ENCODE data around the gene AP4S1.
"Not testable (repeated sequence)": the region's sequence is repeated elsewhere in the genome, so short reads cannot be mapped to it uniquely, and the experiment has no call there.

AP4S1 gene

GRCh38 chr14:31042893-31043292, 17.4 kb downstream of the AP4S1 start:
- not testable (repeated sequence) for DNase-seq (ENCODE audit: low read depth in 2 of 2)

- DNase-seq (ENCODE audit: low read depth in 2 of 2) = no peak
These were observed 17.9 kb downstream of the AP4S1 start for GRCh38 chr14:31043379-31043778.

DNA sequence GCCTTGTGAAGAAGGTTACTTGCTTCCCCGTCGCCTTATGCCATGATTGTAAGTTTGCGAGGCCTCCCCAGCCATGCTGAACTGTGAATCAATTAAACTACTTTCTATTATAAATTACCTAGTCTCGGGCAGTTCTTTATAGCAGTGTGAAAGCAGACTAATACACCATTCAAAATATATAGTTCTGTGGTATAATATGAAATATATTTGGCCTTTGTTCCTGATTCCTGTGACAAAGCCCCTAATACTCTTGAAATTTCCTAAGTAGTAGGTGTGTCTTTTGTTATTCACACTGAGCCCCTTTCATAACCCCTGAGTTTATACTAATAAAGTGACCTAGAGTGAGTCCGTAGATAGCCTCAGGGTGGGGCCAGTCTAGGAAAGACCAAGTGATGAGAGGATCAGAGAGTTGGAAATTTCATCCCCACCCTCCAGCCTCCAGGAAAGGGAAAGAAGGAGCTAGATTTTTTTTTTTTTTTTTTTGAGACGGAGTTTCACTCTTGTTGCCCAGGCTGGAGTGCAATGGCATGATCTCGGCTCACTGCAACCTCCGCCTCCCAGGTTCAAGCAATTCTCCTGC, 20.1 kb downstream of the AP4S1 start:
- DNase-seq (ENCODE audit: low read depth in 2 of 2) = no peak

- no peak for DNase-seq (ENCODE audit: low read depth in 2 of 2)
These were observed 22.1 kb downstream of the AP4S1 start for GRCh38 chr14:31047503-31047902.

GRCh38 chr14:31051023-31051422, 25.6 kb downstream of the AP4S1 start:
- DNase-seq (ENCODE audit: low read depth in 2 of 2) = no peak

DNA sequence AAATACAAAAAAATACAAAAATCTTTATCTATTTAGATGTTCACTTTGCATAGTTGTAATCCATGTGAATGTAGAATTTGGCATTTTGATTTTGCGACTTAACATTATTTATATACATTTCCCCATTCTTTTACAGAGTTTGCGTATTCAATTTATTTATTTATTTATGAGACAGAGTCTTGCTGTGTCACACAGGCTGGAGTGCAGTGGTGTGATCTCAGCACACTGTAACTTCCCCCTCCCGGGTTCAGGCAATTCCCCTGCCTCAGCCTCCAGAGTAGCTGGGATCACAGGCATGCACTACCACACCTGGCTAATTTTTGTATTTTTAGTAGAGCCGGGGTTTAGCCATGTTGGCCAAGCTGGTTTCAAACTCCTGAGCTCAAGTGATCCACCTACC, 26.1 kb downstream of the AP4S1 start:
- DNase-seq (ENCODE audit: low read depth in 2 of 2) = no peak

DNA sequence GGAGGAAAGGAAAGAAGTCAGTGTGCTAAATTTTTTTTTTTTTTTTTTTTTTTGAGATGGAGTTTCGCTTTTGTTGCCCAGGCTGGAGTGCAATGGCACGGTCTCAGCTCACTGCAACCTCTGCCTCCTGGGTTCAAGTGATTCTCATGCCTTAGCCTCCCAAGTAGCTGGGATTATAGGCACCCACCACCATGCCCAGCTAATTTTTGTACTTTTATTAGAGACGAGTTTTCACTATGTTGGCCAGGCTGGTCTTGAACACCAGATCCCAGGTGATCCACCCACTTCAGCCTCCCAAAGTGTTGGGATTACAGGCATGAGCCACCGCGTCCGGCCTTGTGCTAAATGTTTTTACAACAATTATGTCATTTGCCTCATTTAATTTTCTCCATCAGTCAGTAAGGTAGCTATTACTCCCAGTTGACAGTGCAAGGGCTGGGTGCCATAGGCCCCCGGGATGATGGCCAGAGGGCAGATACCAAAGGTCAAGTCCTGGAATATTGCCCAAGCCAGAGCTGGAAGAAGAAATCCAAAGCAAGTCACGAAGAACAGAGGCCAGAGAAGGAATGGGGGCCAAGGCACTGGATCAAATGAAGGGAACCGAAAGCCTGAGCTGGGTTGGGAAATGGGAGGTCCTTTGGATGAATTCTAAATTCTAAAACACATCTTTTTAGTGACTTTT, 27.6 kb downstream of the AP4S1 start:
- not testable (repeated sequence) for DNase-seq (ENCODE audit: low read depth in 2 of 2)

- no peak for DNase-seq (ENCODE audit: low read depth in 2 of 2)
These were observed 31.6 kb downstream of the AP4S1 start for GRCh38 chr14:31057035-31057434.

GRCh38 chr14:31057701-31058364, 32.4 kb downstream of the AP4S1 start:
- DNase-seq (ENCODE audit: low read depth in 2 of 2) = no peak

GRCh38 chr14:31059152-31059924, 33.9 kb downstream of the AP4S1 start:
- peak; percentile 54 to 56 for DNase-seq (ENCODE audit: low read depth in 2 of 2)

GRCh38 chr14:31060253-31060875, 34.9 kb downstream of the AP4S1 start:
- no peak for DNase-seq (ENCODE audit: low read depth in 2 of 2)

DNA sequence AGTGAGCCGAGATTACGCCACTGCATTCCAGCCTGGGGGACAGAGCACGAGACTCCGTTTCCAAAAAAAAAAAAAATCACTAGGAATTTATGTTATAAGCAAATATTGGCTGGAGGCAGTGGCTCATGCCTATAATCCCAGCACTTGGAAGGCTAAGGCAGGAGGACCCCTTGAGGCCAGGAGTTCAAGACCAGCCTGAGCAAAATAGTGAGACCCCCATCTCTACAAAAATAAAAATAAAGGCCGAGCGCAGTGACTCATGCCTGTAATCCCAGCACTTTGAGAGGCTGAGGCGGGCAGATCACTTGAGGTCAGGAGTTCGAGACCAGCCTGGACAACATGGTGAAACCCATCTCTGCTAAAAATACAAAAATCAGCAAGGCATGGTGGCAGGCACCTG, 37.5 kb downstream of the AP4S1 start:
- not testable (repeated sequence) for DNase-seq (ENCODE audit: low read depth in 2 of 2)

DNA sequence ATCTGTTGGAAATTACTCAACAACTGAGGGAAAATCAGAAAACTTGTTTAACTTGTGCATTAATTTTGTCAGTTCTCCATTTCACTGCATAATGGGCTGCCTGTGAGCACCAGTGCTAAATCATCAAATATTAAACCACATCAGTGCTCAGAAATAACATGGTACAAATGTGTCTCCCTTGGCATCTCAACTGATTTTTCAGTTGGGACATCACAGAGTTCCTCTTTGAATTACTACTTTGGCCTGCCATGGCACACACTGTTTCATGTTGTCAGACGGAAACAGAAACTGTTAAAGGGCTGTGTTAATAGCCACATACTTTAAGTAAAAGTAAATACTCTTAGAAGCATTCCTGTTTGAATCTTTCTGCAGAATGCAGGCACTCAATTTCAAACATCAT, 42.8 kb downstream of the AP4S1 start:
- DNase-seq (ENCODE audit: low read depth in 2 of 2) = no peak

DNA sequence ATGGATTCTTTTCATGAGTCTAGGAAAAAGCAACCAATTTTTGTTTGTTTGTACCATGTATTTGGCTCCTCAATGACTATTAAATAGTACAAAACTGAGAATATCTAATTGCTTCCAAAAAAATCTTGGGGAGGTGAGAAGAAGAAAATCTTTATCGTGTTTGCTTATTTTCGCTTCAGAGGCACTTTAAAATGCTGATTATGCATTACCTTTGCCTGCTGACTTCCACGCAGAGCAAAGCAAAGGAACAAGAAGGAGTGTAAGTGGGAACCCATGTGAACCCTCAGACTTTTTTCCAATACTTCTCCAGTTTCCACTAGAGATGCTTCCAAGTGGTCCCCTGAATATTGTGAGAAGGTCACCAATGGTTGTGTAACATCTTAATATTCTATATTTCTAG, 43.9 kb downstream of the AP4S1 start:
- no peak for DNase-seq (ENCODE audit: low read depth in 2 of 2)

DNA sequence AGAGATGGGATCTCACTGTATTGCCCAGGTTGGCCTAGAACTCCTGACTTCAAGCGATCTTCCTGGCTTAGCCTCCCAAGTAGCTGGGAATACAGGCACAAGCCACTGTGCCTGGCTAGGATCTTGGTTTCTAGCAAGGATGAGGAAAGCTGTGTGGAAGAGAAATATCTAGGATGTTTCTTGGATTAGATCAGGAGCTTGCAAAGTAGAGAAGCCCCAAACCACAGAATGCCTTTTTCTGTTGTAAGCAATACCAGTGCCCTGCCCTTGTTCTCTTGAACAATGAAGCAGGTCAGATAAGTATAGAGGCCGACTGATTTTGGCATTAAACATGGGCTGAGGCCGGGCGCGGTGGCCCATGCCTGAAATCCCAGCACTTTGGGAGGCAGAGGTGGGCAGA, 45.0 kb downstream of the AP4S1 start:
- peak; percentile 84 to 86 for DNase-seq (ENCODE audit: low read depth in 2 of 2)

- DNase-seq (ENCODE audit: low read depth in 2 of 2) = no peak
These were observed 45.7 kb downstream of the AP4S1 start for GRCh38 chr14:31071151-31071550.

DNA sequence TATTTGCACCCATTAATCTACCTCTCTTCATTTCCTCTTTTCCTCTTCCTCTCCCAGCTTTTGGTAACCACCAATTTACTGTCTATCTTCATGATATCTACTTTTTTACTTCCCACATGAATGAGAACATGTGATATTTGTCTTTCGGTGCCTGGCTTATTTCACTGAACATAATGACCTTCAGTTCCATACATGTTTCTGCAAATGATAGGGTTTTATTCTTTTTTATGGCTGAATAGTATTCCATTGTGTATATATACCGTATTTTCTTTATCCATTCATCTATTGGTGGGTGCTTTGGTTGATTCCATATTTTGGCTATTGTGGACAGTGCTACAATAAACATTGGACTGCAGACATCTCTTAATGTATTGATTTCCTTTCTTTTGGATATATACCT, 49.7 kb downstream of the AP4S1 start:
- no peak for DNase-seq (ENCODE audit: low read depth in 2 of 2)

DNA sequence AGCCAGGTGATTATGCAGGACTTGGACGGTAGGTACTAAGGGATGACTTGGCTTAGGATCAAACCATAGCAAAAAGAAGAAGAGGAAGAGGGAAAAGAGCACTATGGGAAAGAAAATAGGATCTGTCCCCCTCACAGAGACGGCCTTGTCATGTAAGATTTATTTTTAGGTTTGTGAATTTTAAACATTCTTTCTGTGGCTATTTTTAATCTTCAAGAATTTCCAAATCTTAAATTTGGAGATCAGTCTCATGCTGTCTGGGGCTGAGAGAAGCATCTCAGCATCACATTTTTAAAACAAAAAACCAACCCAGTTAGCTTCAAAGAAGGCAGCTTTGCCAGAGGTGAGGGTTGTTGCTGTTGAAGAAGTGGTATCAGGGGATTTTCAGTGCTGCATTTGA, 53.3 kb downstream of the AP4S1 start:
- no peak for DNase-seq (ENCODE audit: low read depth in 2 of 2)

DNA sequence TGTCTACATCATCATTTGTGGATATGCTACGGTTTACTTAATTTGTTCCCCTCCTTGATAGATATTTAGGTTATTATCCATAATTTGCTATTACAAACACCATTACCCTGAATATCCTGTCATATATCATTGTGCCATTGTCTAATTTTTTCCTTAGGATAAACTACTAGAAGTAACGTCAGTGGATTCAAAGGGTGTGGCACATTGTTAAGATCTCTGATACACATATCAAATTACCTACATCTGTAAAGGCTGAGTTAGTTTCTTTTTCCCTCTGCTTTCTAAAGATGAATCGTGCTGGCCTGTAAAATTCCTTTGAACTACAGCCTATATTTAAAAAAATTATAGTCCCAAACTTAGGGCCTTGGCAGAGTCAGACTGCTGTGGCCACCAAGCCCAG, 54.6 kb downstream of the AP4S1 start:
- DNase-seq (ENCODE audit: low read depth in 2 of 2) = no peak

DNA sequence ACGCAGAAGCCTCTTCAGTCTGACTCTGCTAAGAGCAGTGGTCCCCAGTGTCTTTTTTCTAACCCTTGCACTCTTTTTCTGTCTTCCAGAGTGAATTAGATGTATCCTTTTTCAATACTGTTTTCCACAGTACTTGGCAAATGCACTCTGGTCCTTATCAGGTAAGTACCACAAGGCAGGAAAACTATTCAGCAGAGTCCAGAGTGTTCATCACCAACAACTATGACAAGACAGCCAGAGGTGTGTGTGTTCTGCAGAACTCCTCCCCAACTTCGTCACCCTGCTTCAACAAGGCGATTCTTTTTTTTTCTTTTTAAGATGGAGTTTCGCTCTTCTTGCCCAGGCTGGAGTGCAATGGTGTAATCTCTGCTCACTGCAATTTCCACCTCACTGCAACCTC, 55.0 kb downstream of the AP4S1 start:
- no peak for DNase-seq (ENCODE audit: low read depth in 2 of 2)

DNA sequence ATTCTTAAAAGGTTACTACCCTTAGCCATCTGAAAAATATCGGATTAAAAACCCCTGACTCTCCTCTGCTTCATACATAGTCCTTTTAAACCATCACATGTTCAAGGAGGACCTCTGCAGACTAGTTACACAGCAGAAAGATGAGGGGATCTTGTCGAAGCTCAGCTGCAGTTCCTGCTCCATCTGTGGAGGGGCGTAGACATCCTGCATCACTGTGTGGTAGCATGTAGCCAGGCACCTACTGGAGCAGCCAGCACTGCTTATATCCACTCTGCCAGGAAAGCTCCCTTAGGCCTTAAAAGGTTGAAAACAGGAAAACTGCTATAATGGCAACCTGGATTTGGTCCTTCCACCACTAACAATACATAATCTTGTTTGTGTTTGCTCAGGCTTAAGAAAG, 58.3 kb downstream of the AP4S1 start:
- no peak for DNase-seq (ENCODE audit: low read depth in 2 of 2)

GRCh38 chr14:31084385-31084784, 58.9 kb downstream of the AP4S1 start:
- DNase-seq (ENCODE audit: low read depth in 2 of 2) = no peak
